A549 (cell line): Measurements from ENCODE around the gene COL13A1.

Source experiments
- CBX8 ChIP-seq: fragments of 200-600 bp; sonication (generic); IDR thresholded peaks from 2 replicates; pipeline ENCODE4 v1.6.1; 2016
- CHD2 ChIP-seq: fragments of 150-350 bp; IDR thresholded peaks from 2 replicates; pipeline ENCODE4 v1.6.1; 2014; ENCODE audit warnings: low read length; ENCODE audit not compliant: partially characterized antibody
- EP300 ChIP-seq, 2 experiments: fragments of >200 bp; sonication (Bioruptor Twin); formaldehyde crosslinking; IDR thresholded peaks; 2 replicates in 1 of 2; 3 replicates in 1 of 2; pipeline ENCODE4 v1.6.1; 2016 to 2017
- KDM1A ChIP-seq: fragments of 200-600 bp; sonication (generic); IDR thresholded peaks from 2 replicates; pipeline ENCODE4 v1.6.1; 2016; ENCODE audit warnings: low read depth, mild to moderate bottlenecking
- TF ChIP-seq, protein P1 (sequence below): fragments of >200 bp; sonication (Bioruptor Twin); formaldehyde crosslinking; IDR thresholded peaks from 3 replicates; pipeline ENCODE4 v1.5.1; 2016
- TF ChIP-seq, protein P2 (sequence below): IDR thresholded peaks from 2 replicates; pipeline ENCODE4 v1.6.1; 2012
- TF ChIP-seq, protein P3 (sequence below): fragments of >200 bp; sonication (Bioruptor Twin); formaldehyde crosslinking; IDR thresholded peaks from 2 replicates; pipeline ENCODE4 v1.6.1; 2016

DNA sequence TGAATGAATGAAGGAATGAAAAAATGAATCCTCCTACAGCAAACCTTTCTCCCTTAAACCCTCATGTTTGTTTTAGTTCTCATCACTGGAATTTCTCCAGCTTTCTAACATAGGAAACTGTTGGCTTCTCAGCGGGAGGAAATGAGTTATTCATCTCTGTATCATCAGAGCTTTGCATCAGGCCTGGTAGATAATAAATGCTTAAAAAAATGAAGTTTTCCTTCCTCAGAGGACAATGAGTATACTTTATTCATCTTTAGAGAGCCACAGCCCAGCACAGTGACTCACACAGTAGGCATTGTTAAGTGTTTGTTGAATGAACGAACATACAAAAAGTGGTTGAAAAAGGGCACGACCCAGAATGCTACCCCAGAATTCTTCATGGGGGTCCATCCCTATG, 62.6 kb downstream of the COL13A1 start:
- TF ChIP-seq CBX8: no peak
- TF ChIP-seq, protein P1, sequence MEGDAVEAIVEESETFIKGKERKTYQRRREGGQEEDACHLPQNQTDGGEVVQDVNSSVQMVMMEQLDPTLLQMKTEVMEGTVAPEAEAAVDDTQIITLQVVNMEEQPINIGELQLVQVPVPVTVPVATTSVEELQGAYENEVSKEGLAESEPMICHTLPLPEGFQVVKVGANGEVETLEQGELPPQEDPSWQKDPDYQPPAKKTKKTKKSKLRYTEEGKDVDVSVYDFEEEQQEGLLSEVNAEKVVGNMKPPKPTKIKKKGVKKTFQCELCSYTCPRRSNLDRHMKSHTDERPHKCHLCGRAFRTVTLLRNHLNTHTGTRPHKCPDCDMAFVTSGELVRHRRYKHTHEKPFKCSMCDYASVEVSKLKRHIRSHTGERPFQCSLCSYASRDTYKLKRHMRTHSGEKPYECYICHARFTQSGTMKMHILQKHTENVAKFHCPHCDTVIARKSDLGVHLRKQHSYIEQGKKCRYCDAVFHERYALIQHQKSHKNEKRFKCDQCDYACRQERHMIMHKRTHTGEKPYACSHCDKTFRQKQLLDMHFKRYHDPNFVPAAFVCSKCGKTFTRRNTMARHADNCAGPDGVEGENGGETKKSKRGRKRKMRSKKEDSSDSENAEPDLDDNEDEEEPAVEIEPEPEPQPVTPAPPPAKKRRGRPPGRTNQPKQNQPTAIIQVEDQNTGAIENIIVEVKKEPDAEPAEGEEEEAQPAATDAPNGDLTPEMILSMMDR: no peak
- TF ChIP-seq, protein P2, sequence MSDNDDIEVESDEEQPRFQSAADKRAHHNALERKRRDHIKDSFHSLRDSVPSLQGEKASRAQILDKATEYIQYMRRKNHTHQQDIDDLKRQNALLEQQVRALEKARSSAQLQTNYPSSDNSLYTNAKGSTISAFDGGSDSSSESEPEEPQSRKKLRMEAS: no peak; the same call in 1 of the 2 replicates
- TF ChIP-seq EP300 (IDR thresholded peaks at IDR 0.05): no peak
- TF ChIP-seq KDM1A: no peak
- no peak for TF ChIP-seq CHD2
- TF ChIP-seq, protein P3, sequence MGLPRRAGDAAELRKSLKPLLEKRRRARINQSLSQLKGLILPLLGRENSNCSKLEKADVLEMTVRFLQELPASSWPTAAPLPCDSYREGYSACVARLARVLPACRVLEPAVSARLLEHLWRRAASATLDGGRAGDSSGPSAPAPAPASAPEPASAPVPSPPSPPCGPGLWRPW: no peak
